ENCODE results near the gene TNFRSF13B. TPM values are rescaled to one million over a fixed set of nuclear protein-coding genes. Genes with fewer than 3 reads are reported as not detected.

The TNFRSF13B gene
- total RNA-seq, 1 experiment from 2014 or later: not detected

GRCh38 chr17:16931318-16932060 lies 40.4 kb downstream of the TNFRSF13B start:
- POLR2A ChIA-PET (ENCODE audit: unreplicated experiment): no interaction called here
- TF ChIP-seq CTCF (conservative IDR thresholded peaks at IDR 0.05) (no peak), EZH2 (IDR thresholded peaks at IDR 0.05; ENCODE audit: low read depth) (no peak)
- no TSS peak for BruUV-seq (replicated peaks)

DNA sequence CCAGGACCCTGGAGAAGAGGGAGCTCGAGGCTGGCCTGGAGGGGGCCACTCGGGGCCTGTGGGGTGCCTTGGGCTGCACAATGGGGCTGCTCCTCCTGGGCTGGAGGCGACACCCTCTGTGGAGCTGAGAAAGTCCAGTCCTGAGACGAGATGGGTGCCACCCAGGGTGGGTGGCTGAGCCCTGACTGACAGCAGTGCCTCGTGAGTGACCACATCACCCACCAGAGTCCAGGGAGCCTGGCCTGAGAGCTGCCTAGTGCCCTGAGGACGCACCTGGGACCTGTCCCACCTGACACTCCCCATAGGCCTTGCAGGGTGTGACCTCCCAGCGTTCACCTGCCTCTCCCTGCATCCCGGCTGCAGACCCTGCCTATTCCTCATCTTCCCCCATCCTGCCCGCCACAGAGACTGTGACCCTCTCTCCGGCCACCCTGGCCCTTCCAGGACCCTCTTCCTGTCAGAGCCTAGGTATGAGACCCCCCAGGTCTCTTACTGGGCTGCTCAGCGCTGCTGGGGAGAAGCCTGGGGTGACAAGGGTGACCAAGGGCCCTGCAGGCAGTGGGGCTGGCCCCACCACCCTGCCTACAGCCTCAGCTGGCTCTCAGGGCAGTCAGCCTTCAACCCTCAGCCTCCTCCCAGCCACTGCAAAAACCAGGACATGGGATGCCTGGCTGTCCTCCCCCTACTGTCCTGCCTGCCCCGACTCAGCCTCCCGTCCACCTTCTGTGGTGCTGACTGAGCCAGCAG lies 41.2 kb downstream of the TNFRSF13B start:
- Histone ChIP-seq H3K9me2 (ENCODE audit: insufficient read depth) (no peaks in the 10 kb centered on the region), H3K4me3 (no peak overlapping the region), H3K4me2 (no peak overlapping the region), H3F3A (ENCODE audit: insufficient read depth, low read depth) (no peaks in the 10 kb centered on the region), H3K79me2 (ENCODE audit: low read depth) (no peaks in the 10 kb centered on the region), H3K27me3 (ENCODE audit: insufficient read depth, low read depth) (no peaks in the 10 kb centered on the region), H3K36me3 (ENCODE audit: low read depth) (no peaks in the 10 kb centered on the region), H3K9me3 (ENCODE audit: insufficient read depth, low read depth) (no peaks in the 10 kb centered on the region), H3K4me1 (replicated peaks; ENCODE audit: insufficient read depth) (no peaks in the 10 kb centered on the region), H2AFZ (no peak overlapping the region), H3K27ac (no peak overlapping the region), H4K20me1 (ENCODE audit: insufficient read depth) (no peaks in the 10 kb centered on the region)
- BruUV-seq (replicated peaks): no TSS peak
- CTCF ChIA-PET: no interaction called here
- DNase-seq: no peak
- intact Hi-C loops (cut with micrococcal nuclease; ENCODE audit: unreplicated experiment): no loop called here
- POLR2A ChIA-PET (ENCODE audit: unreplicated experiment): no interaction called here
- no peak for TF ChIP-seq CTCF (conservative IDR thresholded peaks at IDR 0.05)
- no peak for TF ChIP-seq EZH2 (IDR thresholded peaks at IDR 0.05; ENCODE audit: low read depth)

More at GRCh38 chr17:16931318-16932060, 40.4 kb downstream of the TNFRSF13B start:
- CTCF ChIA-PET: interaction anchor here (0.5 kb wide), 1 partner anchor 381 kb away, joined by 3 read pairs; no protein-coding TSS in a partner anchor
- Histone ChIP-seq H3K36me3 (ENCODE audit: low read depth) (no peaks in the 10 kb centered on the region), H3K27ac (no peak overlapping the region), H3K4me3 (no peak overlapping the region), H4K20me1 (ENCODE audit: insufficient read depth) (no peaks in the 10 kb centered on the region), H3K79me2 (ENCODE audit: low read depth) (no peaks in the 10 kb centered on the region), H3K9me2 (ENCODE audit: insufficient read depth) (no peaks in the 10 kb centered on the region), H3F3A (ENCODE audit: insufficient read depth, low read depth) (no peaks in the 10 kb centered on the region), H3K4me1 (replicated peaks; ENCODE audit: insufficient read depth) (no peaks in the 10 kb centered on the region), H2AFZ (no peak overlapping the region), H3K27me3 (ENCODE audit: insufficient read depth, low read depth) (no peaks in the 10 kb centered on the region), H3K9me3 (ENCODE audit: insufficient read depth, low read depth) (no peaks in the 10 kb centered on the region), H3K4me2 (no peak overlapping the region)
- no peak for DNase-seq
- intact Hi-C loops (cut with micrococcal nuclease; ENCODE audit: unreplicated experiment): no loop called here

DNA sequence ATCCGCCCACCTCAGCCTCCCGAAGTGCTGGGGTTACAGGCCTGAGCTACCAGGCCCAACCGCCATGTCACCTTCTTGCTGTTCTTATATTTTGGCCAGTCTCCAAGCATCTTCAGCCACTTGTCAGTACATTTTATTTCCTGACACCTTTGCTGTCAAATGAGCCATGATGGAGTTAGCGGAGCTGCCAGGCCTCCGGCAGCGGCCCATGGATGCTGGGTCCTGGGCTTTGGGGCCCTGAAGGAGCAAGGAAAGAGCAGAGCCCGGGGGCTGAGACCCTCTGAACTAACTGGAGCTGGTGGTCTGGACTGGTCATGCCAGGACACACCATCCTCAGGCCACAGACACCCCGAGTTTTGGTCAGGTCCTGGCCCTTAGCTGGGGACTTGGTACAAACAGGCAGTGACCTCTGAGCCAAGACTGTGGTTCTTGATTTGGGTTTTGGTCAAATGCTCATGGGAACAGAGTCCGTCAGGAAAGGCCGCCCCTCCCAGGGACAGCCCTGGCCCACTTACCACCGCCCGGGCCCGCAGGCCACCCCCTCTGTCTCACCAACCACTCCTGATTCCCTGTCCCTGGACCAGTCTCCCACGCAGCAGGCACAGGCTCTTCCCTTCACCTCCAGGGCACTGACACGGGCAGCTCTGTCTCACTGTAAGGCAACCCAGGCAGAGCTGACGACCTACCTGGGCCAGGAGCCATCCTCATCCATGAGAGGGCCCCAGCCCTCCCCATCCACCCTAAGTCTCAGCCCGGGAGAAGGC lies 42.0 kb downstream of the TNFRSF13B start:
- ChIA-PET CTCF (no interaction called here), POLR2A (ENCODE audit: unreplicated experiment) (no interaction called here)
- no peak for TF ChIP-seq CTCF (conservative IDR thresholded peaks at IDR 0.05)
- TF ChIP-seq EZH2 (IDR thresholded peaks at IDR 0.05; ENCODE audit: low read depth): no peak
- Histone ChIP-seq H3K79me2 (ENCODE audit: low read depth) (no peaks in the 10 kb centered on the region), H3K9me2 (ENCODE audit: insufficient read depth) (no peaks in the 10 kb centered on the region), H4K20me1 (ENCODE audit: insufficient read depth) (no peaks in the 10 kb centered on the region), H3K9me3 (ENCODE audit: insufficient read depth, low read depth) (no peaks in the 10 kb centered on the region), H3K4me2 (no peak overlapping the region), H3K36me3 (ENCODE audit: low read depth) (no peaks in the 10 kb centered on the region), H3K27ac (no peak overlapping the region), H3K4me1 (replicated peaks; ENCODE audit: insufficient read depth) (no peaks in the 10 kb centered on the region), H2AFZ (no peak overlapping the region), H3K27me3 (ENCODE audit: insufficient read depth, low read depth) (no peaks in the 10 kb centered on the region), H3F3A (ENCODE audit: insufficient read depth, low read depth) (no peaks in the 10 kb centered on the region), H3K4me3 (no peak overlapping the region)
- no peak for DNase-seq
- BruUV-seq (replicated peaks): no TSS peak
- intact Hi-C loops (cut with micrococcal nuclease; ENCODE audit: unreplicated experiment): no loop called here
